K562 (cell line): Measurements from ENCODE around the gene LTBP4. TPM values are rescaled to one million over a fixed set of nuclear protein-coding genes. Genes with fewer than 3 reads are reported as not detected.

ENCODE experiments used
- ATAC-seq: fragments of 200-7000 bp; cut with Tn5 transposase; 3 replicates; pipeline ENCODE4 v1.9.1; 2020; ENCODE audit warnings: moderate library complexity
- BruUV-seq: library from RNA; stranded (reverse); fragments of 400-500 nt; replicated peaks from 2 replicates; lab custom pipeline; 2021; lab: Mats Ljungman, UMichigan
- CTCF ChIA-PET: fragments of 300-600 bp; formaldehyde crosslinking; extraction: SDS; loops from one replicate; lab custom pipeline; 2021; ENCODE audit warnings: low intra/inter-chr PET ratio; lab: Yijun Ruan, JAX
- POLR2A ChIA-PET: fragments of 300-600, 350-650 bp; sonication (Branson Sonifier 250); formaldehyde crosslinking; extraction: SDS; loops from one replicate; lab custom pipeline; 2021; ENCODE audit warnings: antibody characterized with exemption, inconsistent platforms; lab: Yijun Ruan, JAX
- DNase-seq, 4 experiments: peaks; one replicate each; pipeline versions ENCODE4 v3.0.0 to v3.0.0-alpha.2; 2011 to 2018; ENCODE audit warnings: low spot score in 3 of 4, mixed read lengths in 3 of 4; ENCODE audit errors: extremely low read depth in 1 of 4
- FAIRE-seq: peaks from 2 replicates; lab custom pipeline; 2011; peaks lifted over from hg19 to GRCh38; lab: Jason Lieb, UNC
- H2AFZ ChIP-seq: 2 replicates; pipeline ENCODE4 v1.6.0; 2011; ENCODE audit warnings: low read depth, low read length, control low read depth, inconsistent platforms
- H3K27ac ChIP-seq: fragments of 200-600 bp; 3 replicates; pipeline ENCODE4 v1.8.0; 2011; ENCODE audit warnings: low read depth, mild to moderate bottlenecking, control low read depth, inconsistent platforms, low read length, moderate library complexity, mixed read lengths; ENCODE audit errors: extremely low read depth
- H3K27me3 ChIP-seq, 2 experiments: fragments of 300-600 bp in 1 of 2; 2 replicates in 1 of 2; 3 replicates in 1 of 2; pipeline versions ENCODE4 v1.6.0 to v1.8.0; 2011; ENCODE audit warnings: inconsistent platforms in 2 of 2, low read length in 2 of 2, mild to moderate bottlenecking in 1 of 2, mixed read lengths in 1 of 2, moderate library complexity in 1 of 2; ENCODE audit not compliant: control insufficient read depth in 2 of 2, insufficient read depth in 2 of 2
- H3K36me3 ChIP-seq: fragments of 300-600 bp; 3 replicates; pipeline ENCODE4 v1.8.0; 2011; ENCODE audit warnings: mild to moderate bottlenecking, low read length, inconsistent platforms; ENCODE audit not compliant: control insufficient read depth, insufficient read depth
- H3K4me1 ChIP-seq, 2 experiments: fragments of 200-600 bp in 1 of 2; replicated peaks in 1 of 2; 2 replicates in 1 of 2; 3 replicates in 1 of 2; pipeline versions ENCODE4 v1.5.1 to v1.8.0; 2011; ENCODE audit warnings: inconsistent platforms in 2 of 2, low read length in 2 of 2, mild to moderate bottlenecking in 1 of 2, mixed read lengths in 1 of 2, moderate library complexity in 1 of 2; ENCODE audit not compliant: control insufficient read depth in 2 of 2, insufficient read depth in 2 of 2
- H3K4me2 ChIP-seq: 2 replicates; pipeline ENCODE4 v1.6.1; 2011; ENCODE audit warnings: low read length, control low read depth, inconsistent platforms, mixed read lengths; ENCODE audit not compliant: insufficient read depth
- H3K4me3 ChIP-seq: fragments of 200-600 bp; sonication (generic), shearing (Covaris generic); 2 replicates; pipeline ENCODE4 v1.5.1; 2016; ENCODE audit warnings: control low read depth, inconsistent platforms
- H3K79me2 ChIP-seq: fragments of 200-600 bp; 3 replicates; pipeline ENCODE4 v1.8.0; 2011; ENCODE audit warnings: low read length, inconsistent platforms; ENCODE audit not compliant: control insufficient read depth, insufficient read depth
- H3K9ac ChIP-seq, 2 experiments: 2 replicates each; pipeline versions ENCODE4 v1.6.0 to v1.6.1; 2011; ENCODE audit warnings: low read depth in 2 of 2, low read length in 2 of 2, control low read depth in 1 of 2, inconsistent platforms in 1 of 2, mild to moderate bottlenecking in 1 of 2, mixed read lengths in 1 of 2; ENCODE audit not compliant: insufficient read depth in 1 of 2
- H3K9me1 ChIP-seq: one replicate; pipeline ENCODE4 v1.6.0; 2011; ENCODE audit warnings: inconsistent platforms, mild to moderate bottlenecking, low read length, moderate library complexity; ENCODE audit not compliant: control insufficient read depth, insufficient read depth
- H3K9me3 ChIP-seq: replicated peaks from 2 replicates; pipeline ENCODE4 v1.5.1; 2011; ENCODE audit warnings: low read depth, low read length, inconsistent platforms; ENCODE audit not compliant: control insufficient read depth, insufficient read depth
- H4K20me1 ChIP-seq: replicated peaks from 2 replicates; pipeline ENCODE4 v1.6.1; 2011; ENCODE audit warnings: low read length, inconsistent platforms, mixed read lengths; ENCODE audit not compliant: control insufficient read depth, insufficient read depth
- AFF1 ChIP-seq, 2 experiments: fragments of 450-650 bp; IDR thresholded peaks; 2 replicates each; pipeline ENCODE4 v1.6.1; 2018; ENCODE audit warnings: mild to moderate bottlenecking in 2 of 2, low read depth in 1 of 2; ENCODE audit not compliant: partially characterized antibody in 2 of 2
- ASH1L ChIP-seq: fragments of 450-650 bp; IDR thresholded peaks from 2 replicates; pipeline ENCODE4 v1.6.1; 2018; ENCODE audit warnings: borderline replicate concordance, mild to moderate bottlenecking, low read depth; ENCODE audit not compliant: partially characterized antibody
- CSDE1 ChIP-seq, 2 experiments: fragments of 450-650 bp; IDR thresholded peaks; 2 replicates each; pipeline ENCODE4 v1.6.1; 2016; ENCODE audit warnings: mild to moderate bottlenecking in 1 of 2
- FOXO4 ChIP-seq: fragments of 450-650 bp; formaldehyde crosslinking; IDR thresholded peaks from 2 replicates; pipeline ENCODE4 v1.4.0; 2020; ENCODE audit warnings: mild to moderate bottlenecking, moderate library complexity
- GTF3C2 ChIP-seq: IDR thresholded peaks from 3 replicates; pipeline ENCODE4 v1.6.1; 2011; ENCODE audit warnings: borderline replicate concordance, mild to moderate bottlenecking, moderate library complexity; ENCODE audit not compliant: insufficient read length; ENCODE audit errors: extremely low read depth
- PRDM10 ChIP-seq: fragments of 450-650 bp; IDR thresholded peaks from 2 replicates; pipeline ENCODE4 v1.6.1; 2018; ENCODE audit not compliant: partially characterized antibody
- TAL1 ChIP-seq: fragments of 450-650 bp; IDR thresholded peaks from 2 replicates; pipeline ENCODE4 v1.6.1; 2016; ENCODE audit warnings: mild to moderate bottlenecking
- ZNF224 ChIP-seq: sonication (generic); formaldehyde crosslinking; IDR thresholded peaks from 2 replicates; pipeline ENCODE4 v1.8.0; 2022; ENCODE audit warnings: mild to moderate bottlenecking, missing genetic modification reagents
- WGBS: fragments of 100-300 bp; shearing (Covaris generic); methylation state at CpG from one replicate; pipeline ENCODE4 v1.1.6; 2016; ENCODE audit warnings: low coverage, mixed read lengths; ENCODE audit not compliant: insufficient coverage; ENCODE audit errors: missing lambda C conversion rate; 5-methylcytosine and 5-hydroxymethylcytosine counted together
- in situ Hi-C: fragments of 300-500 bp; cut with MboI; formaldehyde crosslinking; loops from 4 replicates; pipeline ENCODE4 v1.15.0; 2018; ENCODE audit warnings: inconsistent platforms, mixed read lengths
- intact Hi-C: fragments of 100-400 bp; cut with micrococcal nuclease; formaldehyde crosslinking; loops from 2 replicates; pipeline ENCODE4 v1.14.2; 2022
- polyA plus RNA-seq, 8 experiments: library from polyadenylated mRNA; depleted of rRNA in 4 of 8; stranded (reverse) in 5 of 8; unstranded in 3 of 8; fragments of >200 nt; fragmentation: Nextera tagmentation in 2 of 8; fragmentation: Illumina TruSeq in 1 of 8; extraction: Ambion mirVana in 2 of 8; extraction: Trizol in 1 of 8; gene quantifications; 2 replicates each; pipeline versions ENCODE4 v1.2.1 to v1.2.3, GENCODE V29; 2011 to 2014; ENCODE audit warnings: inconsistent platforms in 1 of 8, missing spikeins in 1 of 8
- total RNA-seq, 7 experiments: library from RNA; depleted of rRNA in 6 of 7; stranded (reverse); fragments of >200 nt in 6 of 7; fragmentation: Illumina TruSeq in 2 of 7; extraction: Trizol in 2 of 7; gene quantifications; 2 replicates each; pipeline versions ENCODE4 v1.2.1 to v1.2.3, GENCODE V29; 2011 to 2021; ENCODE audit warnings: low replicate concordance in 1 of 7

LTBP4 gene
- total and polyA plus RNA-seq, 9 of the 15 experiments (the other 6 are each of a cell fraction or from before 2014, with no cell fraction given), result 0.35 to 160 (median 31.6) TPM

GRCh38 chr19:40586611-40587010 is 14.6 kb upstream of the LTBP4 start:
- ATAC-seq (no peak), DNase-seq (no peak), FAIRE-seq (no peak)
- H3K4me3 ChIP-seq, result no peak overlapping the region
- peaks cover 14% of the 10 kb centered on the region; the same call in 1 of the 3 replicates for H3K36me3 ChIP-seq
- POLR2A ChIA-PET, result interaction anchor here (1.7 to 1.9 kb wide), 2 partner anchors 8 to 16 kb away, joined by 5 to 6 read pairs; no protein-coding TSS in a partner anchor
- BruUV-seq, result no TSS peak
- CTCF ChIA-PET, result no interaction called here
- in situ Hi-C loops (no loop called here), intact Hi-C loops (no loop called here)
- H2AFZ ChIP-seq, result no peak overlapping the region
- no peaks in the 10 kb centered on the region for H3K9me1 ChIP-seq
- no peak overlapping the region for H3K4me2 ChIP-seq
- no peak overlapping the region; a peak in 1 of 4 replicates for H3K9ac ChIP-seq
- no peaks in the 10 kb centered on the region for H3K27me3 ChIP-seq
- WGBS, result 89% methylated on average over 13 of the region's 14 CpGs
- H3K9me3 ChIP-seq, result no peaks in the 10 kb centered on the region
- peaks cover 0 to 31% of the 10 kb centered on the region in 2 experiments; a peak in 2 of 5 replicates for H3K4me1 ChIP-seq
- H4K20me1 ChIP-seq, result no peaks in the 10 kb centered on the region
- no peaks in the 10 kb centered on the region for H3K79me2 ChIP-seq
- H3K27ac ChIP-seq, result no peak overlapping the region
- TF ChIP-seq GTF3C2 (no peak), PRDM10 (no peak), ASH1L (no peak), CSDE1 (IDR thresholded peaks at IDR 0.05) (no peak), AFF1 (IDR thresholded peaks at IDR 0.05; ENCODE audit: low read depth in 1 of 2, partially characterized antibody in 2 of 2) (no peak), ZNF224 (no peak), FOXO4 (CRISPR knock-in tag) (no peak), TAL1 (no peak)
